Muscle of arm (tissue), 12 donors: ENCODE measurements around the gene ABCA2. TPM values are rescaled to one million over a fixed set of nuclear protein-coding genes. Genes with fewer than 3 reads are reported as not detected.
"Not testable (repeated sequence)": the region's sequence is repeated elsewhere in the genome, so short reads cannot be mapped to it uniquely, and the experiment has no call there.

Experiments used
- DNase-seq: peaks from one replicate; pipeline ENCODE4 v3.0.0-alpha.2; 2013
- polyA plus RNA-seq, 12 donors: library from polyadenylated mRNA; unstranded; fragments of 120-200 nt; gene quantifications; one replicate each; pipeline ENCODE4 v1.2.1, GENCODE V29; 2013; ENCODE audit not compliant: insufficient read length in 12 of 12

Gene ABCA2
- polyA plus RNA-seq, 12 donors, result 10.1 to 28.9 (median 13.0) TPM; not detected in 1

DNA sequence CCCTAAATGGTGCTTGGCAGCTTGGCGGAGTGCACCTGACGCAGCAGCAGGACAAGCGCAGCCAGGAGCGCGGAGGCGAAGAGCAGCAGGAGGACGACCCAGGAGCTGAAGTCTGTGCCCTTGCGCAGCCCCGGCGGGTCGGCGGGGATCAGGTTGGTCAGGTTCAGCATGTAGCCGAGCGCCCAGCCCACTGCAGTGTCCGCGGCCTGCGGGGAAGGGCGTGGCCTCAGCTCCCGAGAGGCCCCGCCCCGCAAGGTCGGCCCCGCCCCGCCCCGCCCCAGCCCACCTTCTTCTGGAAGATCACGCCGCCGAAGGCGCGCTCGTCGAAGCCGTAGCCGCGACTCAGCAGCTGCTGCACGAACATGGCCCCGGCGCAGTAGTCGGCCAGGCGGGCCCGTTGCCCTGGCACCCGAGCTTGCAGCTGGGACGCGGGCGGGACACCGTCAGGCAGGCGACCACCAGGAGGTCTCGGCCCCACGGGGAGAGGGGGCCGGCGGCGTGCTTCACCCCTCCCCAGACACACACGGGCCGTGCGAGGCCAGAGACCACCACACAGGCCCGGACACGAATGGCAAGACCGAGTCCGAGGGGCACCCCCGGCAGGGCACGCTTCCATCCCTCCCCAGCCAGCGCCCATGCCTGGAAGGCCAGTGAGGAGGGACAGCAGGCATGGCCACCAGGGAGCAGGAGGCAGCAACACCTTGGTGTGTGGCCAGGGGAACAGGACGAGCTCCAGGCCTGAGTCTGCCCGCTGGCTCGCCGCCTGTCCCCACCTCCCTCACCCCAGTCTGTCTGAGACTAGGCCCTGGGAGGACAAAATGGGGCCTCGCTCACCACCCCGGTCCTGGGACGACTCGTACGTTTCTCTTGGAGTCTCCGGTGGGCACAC, 20.9 kb upstream of the ABCA2 start:
- DNase-seq, result no peak

DNA sequence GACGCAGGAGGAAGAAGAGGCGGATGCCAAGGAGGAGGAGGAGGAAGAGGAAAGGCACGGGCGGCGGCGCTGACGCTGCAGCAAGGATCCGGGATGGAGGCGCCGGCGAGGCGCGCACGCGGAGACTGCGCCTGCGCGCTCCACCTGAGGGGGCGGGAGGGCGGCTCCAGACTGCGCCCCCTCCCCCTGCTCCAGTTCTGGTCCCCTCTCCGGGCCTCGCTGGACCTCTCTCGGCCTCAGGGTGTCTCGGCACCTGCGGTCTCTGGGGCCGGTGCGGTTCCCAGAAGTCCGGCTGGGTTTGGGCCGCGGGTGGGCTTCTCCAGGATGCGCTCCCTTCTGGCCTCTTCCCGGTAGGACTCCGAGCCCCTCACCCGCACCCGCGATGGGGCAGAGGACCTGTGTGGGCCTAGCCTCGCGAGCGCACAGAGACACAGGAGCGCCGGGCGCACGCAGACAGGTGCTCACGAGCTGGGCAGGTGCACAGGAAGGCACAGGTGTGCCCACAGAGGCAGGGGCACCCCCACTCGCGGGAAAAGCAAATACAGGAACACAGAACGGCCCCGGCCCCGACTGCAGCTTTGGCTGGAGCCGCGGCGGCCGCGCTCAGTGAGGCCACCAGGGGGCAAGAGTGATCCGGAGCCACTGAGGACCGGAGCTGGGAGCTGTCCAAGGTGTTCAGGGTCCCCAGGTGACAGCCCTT, 18.2 kb upstream of the ABCA2 start, which contains the start of gene NPDC1:
TSS of gene NPDC1 (minus strand) at position 90 of the 700 bp plus-strand sequence. CDS start 188 bp downstream, outside the sequence.
- peak; percentile 78 for DNase-seq

DNA sequence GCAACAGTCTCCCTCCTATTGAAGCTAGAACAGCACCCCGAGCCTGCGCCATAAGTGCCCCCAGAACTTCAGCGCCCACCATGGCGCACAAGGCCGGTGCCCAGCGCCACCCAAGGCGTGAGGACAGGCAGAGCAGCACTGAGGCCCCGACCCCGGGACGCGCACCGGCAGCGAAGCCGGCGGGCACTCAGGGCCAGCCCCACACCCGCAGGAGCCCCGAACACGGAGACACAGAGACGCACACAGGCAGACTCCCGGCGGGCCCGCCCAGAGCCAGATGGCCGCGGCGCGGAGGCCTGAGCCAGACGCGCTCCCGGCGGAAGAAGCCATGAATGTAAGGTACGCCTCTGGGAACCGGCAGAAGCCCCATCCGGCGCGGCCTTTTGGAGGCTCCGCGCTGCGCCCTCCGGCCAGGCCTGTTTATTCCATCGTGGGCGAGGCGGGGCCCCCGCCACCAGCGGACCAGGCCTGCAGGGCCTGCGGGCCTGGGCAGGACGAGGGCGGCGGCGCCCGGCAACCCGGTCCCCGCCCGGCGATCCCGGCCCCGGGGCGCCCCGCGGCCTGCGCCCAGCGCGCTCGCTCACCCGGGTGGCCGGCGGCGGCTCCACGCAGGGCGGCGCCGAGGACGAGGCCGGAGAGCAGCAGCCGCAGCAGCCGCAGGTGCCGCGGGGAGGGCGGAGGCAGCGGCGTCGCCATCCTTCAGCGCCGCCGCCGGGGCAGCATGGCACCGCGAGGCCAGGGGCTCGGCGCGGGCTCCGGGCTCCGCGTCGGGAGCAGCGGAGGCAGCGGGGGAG, 17.5 kb upstream of the ABCA2 start:
- no peak for DNase-seq

DNA sequence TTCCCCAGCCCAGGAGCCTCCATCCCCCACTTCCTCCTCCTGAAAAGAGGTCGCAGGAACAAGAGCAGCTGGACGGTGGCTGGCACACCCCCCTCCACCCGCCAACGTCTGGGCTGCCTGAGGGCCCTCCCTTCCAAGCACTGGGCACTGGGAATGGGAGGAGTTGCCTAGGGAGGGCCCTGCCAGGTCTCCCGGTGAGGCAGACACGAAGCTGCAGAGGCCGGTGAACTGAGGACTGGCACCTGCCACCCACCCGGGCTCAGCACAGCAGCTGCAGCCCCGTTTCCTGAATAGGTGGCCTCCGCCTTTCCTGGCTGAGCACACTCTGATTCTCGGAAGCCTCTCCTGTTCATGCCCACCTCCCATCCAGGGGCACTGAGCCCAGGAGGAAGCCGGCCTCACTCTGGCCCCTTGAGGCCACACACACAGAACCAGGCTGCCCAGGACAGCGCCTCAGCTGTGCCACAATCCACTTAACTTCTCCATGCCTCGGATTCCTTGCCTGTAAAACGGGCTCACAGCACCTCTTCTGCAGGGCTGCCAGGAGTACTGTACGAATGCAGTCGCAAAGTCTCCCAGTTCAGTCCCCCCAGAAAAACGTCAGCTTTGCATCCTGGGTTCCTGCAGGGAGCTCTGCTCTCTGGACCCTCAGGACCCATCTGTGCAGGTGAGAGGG, 16.6 kb upstream of the ABCA2 start:
- DNase-seq, result no peak

DNA sequence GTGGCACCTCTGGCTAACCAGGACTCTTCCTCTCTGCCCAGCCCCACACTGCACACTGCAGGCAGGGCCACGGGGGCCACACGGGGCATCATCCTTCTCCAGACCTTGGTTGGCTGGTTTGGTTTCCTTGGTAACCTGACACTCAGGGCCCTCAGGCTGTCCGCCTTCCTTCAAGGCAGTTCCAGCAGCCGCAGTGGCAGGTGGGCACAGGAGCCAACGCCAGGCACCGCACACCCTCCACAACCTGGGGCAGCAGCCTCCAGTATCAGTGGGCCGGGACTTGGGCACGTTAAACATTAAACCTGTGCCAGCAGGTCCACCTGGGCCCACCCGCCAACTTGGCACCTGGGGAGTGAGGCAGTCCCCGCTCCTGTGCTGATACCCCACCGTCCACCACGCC, 16.0 kb upstream of the ABCA2 start:
- DNase-seq, result no peak

DNA sequence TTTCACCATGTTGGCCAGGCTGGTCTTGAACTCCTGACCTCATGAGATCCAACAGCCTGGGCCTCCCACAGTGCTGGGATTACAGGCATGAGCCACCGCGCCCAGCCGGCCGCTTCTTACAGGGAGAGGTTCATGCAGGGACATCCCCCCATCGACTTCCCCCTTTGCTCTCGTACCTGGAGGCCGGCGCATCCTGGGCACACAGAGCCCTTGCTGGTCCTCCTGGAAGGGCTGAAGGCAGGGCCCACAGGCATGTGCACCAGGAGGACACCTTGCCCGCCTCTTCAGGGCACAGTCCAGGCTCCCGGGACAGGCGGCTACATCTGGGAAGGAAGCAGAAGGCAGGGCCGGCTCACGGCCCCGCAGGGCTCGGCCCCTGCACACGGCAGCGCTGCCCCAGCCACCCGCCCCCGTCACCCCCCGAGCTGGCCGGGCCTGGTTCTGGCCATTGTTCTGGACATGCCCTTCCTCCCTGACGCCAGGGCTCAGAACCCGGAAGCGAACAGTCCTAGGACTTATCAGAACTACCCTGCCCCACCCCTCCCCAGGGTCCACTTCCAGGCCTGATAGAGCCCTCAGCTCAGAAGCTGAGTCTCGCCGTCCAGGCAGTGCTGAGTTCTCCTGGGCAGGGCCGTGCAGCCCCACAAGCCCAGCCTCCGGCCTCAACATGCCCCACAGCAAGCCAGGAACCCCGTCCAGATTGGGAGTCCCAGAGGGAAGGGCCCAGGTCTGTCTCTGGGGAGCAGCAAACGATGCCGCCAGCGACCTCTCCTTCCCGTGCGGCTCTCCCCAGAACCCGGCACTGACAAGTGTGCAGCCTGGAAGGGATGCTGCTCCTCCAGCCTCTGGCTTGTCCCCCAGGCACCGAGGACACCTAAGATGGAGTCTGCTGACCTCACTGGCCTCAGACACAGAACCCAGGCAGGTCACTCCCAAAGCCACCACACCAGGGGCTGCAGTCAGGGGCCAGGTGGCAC, 15.0 kb upstream of the ABCA2 start:
- no peak for DNase-seq

DNA sequence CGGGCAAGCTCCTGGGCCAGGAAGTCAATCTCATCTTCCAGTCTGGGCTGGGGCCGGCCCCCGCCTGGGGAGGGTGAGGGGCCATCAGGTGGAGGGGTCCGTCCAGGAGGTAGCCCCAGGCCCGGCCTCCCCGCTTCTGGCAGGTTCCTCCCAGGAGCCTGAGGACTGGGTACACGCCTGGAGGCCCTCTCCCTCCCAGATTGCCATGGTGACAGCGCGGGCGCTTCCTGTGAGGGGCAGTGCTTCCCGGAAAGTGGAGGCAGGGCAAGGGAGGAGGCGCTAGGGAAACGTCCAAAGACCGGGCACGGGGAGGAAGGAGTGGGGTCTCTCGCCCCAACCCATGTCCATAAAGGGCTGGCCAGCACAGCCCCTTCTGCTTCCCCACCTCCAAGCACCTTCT, 13.1 kb upstream of the ABCA2 start:
- DNase-seq, result no peak

DNA sequence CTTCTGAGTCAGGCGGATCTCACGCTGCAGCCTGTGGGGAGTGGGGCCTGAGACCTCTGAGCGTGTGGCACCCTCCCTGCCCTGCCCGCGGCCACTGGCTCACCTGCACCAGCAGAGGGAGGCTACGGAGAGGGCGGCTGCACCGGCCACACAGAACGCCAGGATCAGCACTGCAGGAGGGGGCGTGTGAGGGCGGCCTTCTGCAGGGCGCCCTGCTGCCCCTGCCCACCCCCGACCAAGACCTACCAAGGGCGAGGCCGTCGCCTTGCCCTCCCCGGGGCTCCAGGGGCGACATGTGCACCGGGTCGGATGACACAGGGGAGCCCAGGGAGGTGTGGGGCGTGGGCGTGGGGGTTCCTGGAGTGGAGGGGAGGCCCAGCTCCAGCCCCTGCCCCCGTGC, 12.5 kb upstream of the ABCA2 start:
- DNase-seq, result no peak

DNA sequence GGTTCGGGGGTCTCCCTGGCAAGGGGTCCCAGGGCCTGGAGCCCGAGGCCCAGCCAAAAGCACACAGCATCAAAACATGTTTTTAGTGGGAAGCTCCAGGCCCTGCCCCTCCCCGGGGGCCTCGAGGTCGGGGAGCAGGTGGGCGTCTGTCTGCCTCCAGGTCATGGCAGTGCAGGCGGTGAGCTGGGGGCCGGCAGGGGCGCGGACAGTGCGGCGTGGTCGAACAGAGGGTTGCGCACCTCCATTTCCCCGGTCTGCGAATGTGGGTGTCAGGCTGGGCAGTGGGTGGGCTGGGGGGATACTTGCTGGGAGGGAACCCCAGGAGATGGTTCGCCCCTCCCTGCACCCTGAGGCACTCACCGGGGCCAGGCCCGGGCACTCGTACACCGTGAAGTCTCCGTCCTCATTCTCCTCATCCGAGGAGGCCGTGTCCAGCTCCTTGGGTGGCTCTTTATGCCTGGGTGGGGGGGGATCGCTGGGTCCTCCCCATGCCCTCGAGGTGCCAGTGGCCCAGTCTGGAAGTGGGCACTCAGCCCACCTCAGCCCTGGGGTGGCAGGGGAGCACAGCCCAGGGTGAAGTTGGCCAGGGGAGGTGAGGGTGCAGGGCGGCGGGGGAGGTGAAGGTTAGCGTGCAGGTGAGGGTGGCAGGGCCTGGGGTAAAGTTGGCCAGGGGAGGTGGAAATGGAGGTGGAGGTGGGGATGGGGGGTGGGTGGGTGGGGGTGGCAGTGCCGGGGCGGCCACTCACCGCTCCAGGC, 11.8 kb upstream of the ABCA2 start:
- no peak for DNase-seq

DNA sequence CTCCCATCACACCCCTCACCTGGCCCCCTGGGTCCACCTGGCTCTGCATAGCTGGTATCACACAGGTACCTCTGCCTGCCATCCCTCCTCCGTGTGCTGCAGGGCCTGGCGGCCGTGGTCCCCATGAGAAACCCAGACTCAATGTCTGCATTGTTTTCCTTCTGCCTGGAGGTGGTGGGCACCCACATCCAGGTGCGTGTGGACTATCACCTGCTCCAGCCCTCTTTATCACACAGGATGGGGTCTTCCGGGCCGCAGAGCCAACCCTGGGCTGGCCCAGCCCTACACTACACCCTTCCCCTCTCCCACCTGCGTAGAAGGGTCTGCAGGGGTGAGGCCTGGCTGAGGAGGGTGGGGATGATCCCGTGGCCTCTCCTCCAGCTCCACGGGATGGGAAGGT, 10.9 kb upstream of the ABCA2 start:
- DNase-seq, result no peak

DNA sequence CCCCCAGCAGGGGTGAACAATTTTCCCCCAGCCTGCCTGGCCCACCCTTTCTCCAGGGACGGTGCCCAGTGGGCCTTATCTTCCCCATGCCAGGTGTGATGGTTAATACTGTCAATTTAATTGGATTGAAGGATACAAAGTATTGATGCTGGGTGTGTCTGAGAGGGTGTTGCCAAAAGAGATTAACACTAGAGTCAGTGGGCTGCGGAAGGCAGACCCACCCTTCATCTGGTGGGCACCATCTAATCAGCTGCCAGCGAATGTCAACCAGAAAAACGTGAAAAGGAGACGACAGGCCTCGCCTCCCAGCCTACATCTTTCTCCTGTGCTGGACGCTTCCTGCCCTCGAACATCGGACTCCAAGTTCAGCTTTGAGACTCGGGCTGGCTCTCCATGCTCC, 9.4 kb upstream of the ABCA2 start:
- no peak for DNase-seq

DNA sequence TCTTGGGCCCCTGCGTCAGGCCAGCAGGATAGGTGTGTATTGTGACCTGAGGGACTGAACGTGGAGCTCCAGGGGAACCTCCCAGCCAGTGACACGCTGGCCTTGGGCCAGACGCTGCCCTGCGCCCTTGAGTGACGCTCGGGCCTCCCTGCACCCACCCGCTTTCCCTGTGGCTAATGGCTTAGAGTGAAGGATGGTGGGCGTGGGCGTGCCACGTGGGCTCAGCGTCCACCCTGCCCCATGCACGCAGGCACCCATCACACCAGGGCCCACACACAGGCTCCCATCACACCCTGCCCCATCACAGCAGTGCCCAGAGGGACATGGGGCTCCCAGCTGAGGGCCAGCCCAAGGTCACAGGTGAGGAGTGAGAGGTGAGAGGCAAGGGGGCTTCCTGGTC, 9.0 kb upstream of the ABCA2 start:
- no peak for DNase-seq

DNA sequence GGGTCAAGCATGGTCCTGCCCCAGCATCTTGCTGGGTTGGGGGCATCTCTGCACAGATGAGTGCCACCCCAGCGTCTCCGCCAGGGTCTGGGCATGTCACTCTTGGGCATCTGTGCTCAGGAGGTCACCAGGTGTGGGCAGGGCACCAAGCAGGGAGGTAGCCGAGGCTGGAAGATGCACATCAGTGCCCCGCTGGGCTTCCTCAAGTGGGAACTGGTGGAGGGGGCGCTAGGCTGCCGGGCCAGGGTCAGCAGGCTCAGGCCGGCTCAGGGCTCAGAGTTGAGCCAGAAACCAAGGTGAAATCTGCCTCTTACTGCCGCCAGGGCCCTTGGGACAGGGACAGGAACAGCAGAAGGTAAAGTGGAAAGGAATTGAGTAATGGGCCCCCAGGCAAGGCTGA, 7.9 kb upstream of the ABCA2 start:
- no peak for DNase-seq

DNA sequence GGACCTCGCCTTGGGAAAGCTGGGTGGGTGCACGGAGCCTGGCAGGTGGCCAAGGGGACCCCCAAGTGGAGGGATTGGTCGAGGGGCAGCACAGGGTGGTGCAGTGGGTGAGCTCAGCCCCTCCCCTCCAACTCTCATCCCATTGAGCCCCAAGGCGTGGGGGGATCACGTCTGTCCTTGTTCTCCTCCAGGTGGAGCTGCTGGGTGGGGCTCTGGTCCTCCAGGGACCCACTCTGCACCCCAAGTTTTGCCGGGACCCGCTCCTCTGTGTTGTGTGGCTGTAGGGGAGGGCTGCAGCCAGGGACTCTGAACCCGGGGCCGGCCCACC, 7.4 kb upstream of the ABCA2 start:
- no peak for DNase-seq

DNA sequence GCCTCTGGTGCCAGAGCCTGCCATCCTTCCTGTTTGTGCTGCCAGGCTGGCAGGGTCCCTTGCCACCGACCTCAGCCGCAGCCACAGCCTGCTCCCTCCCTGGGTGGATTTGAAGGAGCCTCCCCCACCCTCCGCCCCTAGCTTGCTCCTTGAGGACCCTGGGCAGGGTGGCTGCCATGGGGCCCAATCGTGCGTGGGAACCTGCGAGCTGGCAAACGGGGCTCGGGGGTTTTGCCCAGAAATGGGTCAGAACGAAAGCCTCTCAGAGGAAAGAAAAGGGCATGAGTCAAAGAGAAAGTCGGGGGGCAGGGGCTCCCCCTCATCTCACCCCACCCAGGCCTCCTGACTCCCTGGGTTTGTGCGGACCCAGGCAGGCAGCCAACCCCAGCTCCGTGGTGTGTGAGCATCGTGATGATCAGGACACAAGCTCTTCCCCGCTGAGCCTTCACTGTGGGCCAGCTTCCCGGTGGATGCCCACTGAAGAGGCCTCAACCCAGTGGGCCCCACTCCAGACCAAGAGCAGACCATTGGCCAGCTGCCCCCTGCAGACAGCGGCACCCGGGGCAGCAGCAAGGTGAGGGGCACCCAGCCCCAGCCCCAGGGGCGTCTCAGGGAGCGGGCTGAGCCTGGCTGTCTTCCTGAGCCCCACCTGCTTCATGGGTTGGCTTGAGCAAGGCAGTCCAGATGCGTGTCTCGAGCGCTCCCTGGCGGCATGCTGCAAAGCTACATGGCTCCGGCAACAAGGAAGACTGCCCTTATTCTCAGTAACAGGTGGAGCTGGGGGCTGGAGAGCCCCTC, 6.9 kb upstream of the ABCA2 start:
- DNase-seq, result peak; percentile 89

DNA sequence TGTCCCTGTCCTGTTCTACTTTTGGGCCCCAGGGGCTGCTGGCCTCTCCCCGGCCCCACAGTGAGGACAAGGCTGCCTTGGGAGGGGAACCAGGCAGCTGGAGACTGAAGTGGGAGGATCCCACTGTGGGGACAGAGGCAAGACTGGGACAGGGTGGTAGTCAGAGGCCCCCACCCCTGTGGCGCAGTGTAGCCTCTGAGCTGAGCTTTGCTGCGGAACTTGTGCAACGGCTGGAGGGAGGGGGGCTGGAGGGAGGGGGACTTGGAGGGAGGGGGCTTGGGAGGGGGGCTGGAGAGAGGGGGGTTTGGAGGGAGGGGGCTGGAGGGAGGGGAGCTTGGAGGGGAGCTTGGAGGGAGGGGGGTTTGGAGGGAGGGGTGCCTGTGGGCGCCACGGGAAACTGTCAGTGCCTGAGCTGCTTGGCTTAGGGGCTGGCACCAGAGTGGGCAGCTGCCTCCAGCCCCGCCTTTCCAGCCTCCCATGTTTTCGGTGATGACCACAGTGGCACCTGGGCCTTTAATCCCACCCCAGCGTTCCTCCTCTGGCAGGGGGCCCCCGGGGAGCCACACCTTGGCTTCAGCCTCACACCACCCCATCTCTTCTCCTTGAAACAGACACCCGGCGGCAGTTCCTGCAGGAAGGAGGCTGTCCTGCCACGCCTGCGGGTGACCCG, 6.1 kb upstream of the ABCA2 start:
- no peak for DNase-seq

DNA sequence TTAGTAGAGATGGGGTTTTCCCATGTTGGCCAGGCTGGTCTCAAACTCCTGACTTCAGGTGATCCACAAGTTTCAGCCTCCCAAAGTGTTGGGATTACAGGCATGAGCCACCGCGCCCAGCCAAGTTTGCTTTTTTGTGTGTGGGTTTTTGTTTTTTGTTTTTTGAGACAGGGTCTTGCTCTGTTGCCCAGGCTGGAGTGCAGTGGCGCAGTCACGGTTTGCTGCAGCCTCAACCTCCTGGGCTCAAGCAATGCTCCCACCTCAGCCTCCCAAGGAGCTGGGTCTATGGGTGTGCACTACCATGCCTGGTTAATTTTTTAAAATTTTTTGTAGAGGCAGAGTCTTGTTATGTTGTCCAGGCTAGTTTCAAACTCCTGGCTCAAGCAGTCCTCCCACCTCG, 5.4 kb upstream of the ABCA2 start:
- not testable (repeated sequence) for DNase-seq

DNA sequence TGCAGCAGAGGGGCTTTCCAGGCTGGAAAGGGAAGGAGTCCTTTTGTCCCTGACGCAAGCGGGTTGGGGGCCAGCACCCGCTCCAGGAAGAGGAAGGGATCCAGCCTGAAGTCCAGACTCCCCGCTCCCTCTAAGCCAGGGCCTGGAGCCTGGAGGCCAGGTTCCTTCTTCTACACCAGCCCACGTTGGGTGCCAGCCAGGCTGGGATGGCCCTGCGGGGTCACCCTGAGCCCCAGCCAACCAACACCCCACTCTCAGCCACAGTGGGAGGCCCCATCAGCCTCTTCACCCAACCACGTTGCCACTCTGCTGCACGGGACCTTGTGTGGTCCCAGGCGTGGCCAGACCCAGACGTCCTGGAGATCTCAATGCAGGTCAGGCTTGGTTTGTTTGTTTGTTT, 4.8 kb upstream of the ABCA2 start:
- DNase-seq, result no peak
